DMS 273 (cell line): ENCODE results near the gene MSH4.
"Not testable (repeated sequence)": the region's sequence is repeated elsewhere in the genome, so short reads cannot be mapped to it uniquely, and the experiment has no call there.

Experiments
- DNase-seq: peaks from one replicate; lab custom pipeline; 2025; ENCODE audit not compliant: unreplicated experiment; lab: John Stamatoyannopoulos, UW

The MSH4 gene

GRCh38 chr1:75922698-75923097, 126.0 kb downstream of the MSH4 start:
- DNase-seq, result no peak

DNA sequence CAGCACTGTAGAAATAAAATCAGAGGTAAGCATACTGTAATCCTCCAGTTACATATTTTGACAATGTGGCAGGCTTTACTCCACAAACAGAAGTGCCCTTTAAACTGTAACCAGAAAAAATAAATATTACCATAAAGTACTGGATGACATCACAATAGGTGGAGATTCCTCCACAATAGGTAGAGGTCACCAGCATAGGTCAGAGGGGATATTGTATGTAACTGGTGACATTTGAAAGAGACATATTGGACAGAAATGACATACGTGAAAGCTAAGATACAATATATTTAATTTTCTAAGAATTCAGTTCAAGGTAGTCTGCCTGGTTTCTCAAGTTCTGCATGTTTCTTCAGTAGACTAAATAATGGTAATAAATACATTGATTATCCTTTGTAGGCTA, 135.6 kb downstream of the MSH4 start, which contains the start of gene ASB17:
ASB17 (minus strand) TSS at position 101 of the 400 bp plus-strand sequence. CDS start 113 bp downstream, outside the sequence.
- DNase-seq, result no peak

- no peak for DNase-seq
Observed at GRCh38 chr1:75937034-75937433, 140.4 kb downstream of the MSH4 start.

GRCh38 chr1:75943037-75943436, 146.4 kb downstream of the MSH4 start:
- not testable (repeated sequence) for DNase-seq

DNA sequence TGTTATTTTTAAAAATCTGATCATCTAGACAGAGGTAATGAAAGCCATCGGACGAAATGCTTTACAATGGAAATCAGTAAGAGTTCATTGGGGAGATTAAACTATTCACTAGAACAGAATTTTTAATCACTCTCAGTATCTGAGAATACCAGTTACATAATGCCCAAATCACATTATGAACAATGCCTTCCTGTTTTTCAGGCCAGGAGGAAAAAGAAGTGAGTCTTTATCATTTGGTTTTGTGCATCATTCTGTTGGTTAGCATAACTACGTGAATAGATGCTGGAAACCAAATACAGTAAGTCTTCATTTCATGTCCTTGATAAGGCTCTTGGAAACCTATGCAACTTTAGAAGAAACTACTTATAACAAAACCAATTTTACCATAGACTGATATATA, 153.5 kb downstream of the MSH4 start:
- DNase-seq, result no peak

DNA sequence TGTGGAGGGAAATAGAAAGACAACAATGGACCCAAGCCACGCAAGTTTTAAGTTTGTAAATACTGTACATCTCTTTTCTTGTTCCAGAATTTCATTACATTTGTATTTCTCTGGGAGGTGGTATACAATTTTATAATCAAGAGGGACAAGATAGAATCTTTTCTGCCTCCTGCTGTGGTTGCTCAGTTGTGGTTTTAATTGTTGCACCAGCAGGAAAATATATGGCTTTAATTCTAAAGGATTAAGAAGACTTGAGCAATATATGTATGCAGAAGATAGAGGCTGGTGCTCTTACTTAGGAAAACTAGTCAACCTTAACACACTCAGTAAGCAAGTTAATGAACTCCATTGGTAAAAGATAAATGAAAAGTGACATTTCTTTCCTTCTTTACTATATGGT, 155.3 kb downstream of the MSH4 start:
- no peak for DNase-seq

DNA sequence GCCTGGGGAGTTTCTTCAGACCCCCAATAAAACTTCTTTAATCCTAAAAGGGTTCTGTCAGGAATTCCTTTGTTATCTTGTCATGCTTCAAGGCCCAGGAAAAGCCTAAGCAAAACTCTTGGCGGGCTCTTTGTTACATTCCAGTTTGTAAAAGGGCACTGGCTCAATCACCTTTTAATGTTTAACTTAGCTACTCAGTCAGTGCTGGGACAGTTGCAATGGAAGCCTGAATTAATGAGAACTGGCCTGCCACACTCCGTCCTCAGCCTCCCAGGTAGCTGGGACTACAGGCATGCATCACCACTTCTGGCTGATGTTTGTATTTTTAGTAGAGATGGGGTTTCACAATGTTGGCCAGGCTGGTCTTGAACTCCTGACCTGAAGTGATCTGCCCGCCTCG, 156.8 kb downstream of the MSH4 start:
- DNase-seq, result no peak

DNA sequence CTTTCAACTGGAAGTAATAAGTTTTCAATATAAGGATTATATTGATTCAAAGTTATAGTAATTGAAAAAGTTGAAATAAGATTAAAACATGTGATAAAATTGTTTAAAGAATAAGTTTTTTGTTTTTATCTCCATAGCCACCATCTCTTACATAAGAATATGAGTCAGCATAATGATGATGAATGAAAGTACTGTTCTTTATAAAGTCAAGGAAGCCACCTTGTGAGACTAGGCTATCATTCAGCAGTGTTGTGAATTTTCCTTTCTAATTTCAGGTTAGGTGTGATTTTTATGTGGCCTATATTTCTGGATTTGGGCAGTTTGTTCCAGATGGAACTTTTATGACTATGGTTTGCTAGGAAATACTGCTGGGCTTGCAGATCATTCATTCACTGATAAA, 157.9 kb downstream of the MSH4 start:
- no peak for DNase-seq
